ENCODE results near the gene NTNG1.

- TF ChIP-seq POLR2A (IDR thresholded peaks at IDR 0.05) (no peak), CTCF (IDR thresholded peaks at IDR 0.05) (no peak)
Measured at GRCh38 chr1:107135463-107135862, 5.4 kb upstream of the NTNG1 start.
